ENCODE data around the gene ZNF74.

DNA sequence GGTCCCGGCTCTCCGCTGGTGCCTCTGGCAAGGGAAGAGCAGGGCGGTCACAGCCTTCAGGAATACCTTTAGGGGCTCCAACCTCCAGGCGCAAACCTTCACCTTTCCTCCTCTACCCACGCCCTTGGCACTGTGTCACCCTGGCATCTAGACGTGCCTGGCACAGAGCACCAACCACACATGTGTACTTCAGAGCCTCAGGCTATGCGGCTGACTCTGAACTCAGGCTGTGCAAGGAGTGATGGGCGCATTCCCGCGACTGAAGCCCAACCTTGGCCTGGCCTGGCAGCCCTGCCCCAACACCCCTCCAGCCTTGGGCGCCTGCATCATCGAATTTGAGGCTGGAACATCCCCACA is 32.3 kb downstream of the ZNF74 start:
- TF ChIP-seq, protein P1, sequence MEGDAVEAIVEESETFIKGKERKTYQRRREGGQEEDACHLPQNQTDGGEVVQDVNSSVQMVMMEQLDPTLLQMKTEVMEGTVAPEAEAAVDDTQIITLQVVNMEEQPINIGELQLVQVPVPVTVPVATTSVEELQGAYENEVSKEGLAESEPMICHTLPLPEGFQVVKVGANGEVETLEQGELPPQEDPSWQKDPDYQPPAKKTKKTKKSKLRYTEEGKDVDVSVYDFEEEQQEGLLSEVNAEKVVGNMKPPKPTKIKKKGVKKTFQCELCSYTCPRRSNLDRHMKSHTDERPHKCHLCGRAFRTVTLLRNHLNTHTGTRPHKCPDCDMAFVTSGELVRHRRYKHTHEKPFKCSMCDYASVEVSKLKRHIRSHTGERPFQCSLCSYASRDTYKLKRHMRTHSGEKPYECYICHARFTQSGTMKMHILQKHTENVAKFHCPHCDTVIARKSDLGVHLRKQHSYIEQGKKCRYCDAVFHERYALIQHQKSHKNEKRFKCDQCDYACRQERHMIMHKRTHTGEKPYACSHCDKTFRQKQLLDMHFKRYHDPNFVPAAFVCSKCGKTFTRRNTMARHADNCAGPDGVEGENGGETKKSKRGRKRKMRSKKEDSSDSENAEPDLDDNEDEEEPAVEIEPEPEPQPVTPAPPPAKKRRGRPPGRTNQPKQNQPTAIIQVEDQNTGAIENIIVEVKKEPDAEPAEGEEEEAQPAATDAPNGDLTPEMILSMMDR (IDR thresholded peaks at IDR 0.05 in 8 of 11, conservative IDR thresholded peaks at IDR 0.05 in 3 of 11) = no peak
- TF ChIP-seq POLR2A (IDR thresholded peaks at IDR 0.05) (no peak), POLR2AphosphoS5 (IDR thresholded peaks at IDR 0.05) (no peak)

Data from spleen (tissue), 7 donors.